Smooth muscle cell of the umbilical artery (primary cell): ENCODE measurements around the gene TEX54. TPM values are rescaled to one million over a fixed set of nuclear protein-coding genes. Genes with fewer than 3 reads are reported as not detected.

Experiments used
- total RNA-seq: library from RNA; depleted of rRNA; stranded (reverse); fragments of >200 nt; gene quantifications from 2 replicates; pipeline ENCODE4 v1.2.3, GENCODE V29; 2014

Gene TEX54
- not detected in 2 replicates for total RNA-seq

DNA sequence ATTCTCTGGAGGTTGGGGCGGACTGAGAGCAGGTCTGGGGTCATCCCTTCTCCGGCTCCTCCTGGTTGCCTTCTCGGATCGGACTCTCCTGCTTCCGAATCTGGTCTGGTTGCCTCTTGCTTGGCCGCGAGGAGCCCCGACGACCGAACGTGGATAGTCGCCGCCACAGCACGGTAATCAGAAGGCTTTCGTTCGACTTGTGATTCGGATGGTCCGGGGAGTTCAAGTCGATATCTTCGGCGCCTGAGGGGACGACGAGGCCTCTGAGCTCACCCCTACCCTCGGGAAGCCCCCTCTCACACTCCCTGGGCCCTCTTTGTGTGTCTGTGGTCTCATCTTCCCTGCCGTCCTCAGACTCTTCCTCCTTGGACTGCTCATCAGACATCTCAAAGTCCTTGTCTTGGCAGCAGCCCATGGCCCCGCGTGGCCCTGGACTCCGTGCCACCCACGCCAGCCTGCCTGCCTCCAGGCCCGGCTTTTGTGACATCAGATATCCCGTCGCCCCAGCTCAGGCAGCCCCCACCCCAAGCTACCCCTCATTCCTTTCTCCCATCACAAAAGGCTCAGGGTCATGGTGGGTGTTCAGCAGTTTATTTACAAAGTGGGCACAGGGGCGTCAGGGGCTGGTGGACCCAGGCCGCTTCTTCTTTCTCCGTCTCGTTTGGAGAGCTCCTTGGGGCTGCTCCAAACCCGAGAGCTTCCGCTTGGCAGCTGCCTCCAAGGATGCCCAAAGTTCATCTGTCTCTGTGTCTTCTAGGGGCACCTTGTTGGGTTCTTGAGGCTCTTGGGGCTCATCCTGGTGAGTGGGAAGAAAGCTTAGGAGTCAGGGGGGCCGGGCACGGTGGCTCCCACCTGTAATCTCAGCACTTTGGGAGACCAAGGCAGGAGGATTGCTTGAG, at the start of gene TEX54:
Gene TEX54, minus strand, starts transcription at position 506 of the 899 bp plus-strand sequence.

DNA sequence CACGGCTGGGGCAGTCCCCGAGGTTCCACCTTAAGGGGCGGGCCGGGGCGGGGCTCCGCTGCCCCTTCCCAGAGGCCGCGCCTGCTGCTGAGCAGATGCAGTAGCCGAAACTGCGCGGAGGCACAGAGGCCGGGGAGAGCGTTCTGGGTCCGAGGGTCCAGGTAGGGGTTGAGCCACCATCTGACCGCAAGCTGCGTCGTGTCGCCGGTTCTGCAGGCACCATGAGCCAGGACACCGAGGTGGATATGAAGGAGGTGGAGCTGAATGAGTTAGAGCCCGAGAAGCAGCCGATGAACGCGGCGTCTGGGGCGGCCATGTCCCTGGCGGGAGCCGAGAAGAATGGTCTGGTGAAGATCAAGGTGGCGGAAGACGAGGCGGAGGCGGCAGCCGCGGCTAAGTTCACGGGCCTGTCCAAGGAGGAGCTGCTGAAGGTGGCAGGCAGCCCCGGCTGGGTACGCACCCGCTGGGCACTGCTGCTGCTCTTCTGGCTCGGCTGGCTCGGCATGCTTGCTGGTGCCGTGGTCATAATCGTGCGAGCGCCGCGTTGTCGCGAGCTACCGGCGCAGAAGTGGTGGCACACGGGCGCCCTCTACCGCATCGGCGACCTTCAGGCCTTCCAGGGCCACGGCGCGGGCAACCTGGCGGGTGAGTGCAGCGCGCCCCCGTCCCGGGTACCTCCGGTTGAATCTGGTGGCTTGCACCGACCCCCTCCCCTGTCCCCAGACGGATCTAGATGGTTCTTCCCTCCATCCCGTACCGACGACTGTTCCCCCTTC, 48.4 kb upstream of the TEX54 start, which contains the start of gene SLC3A2:
Gene SLC3A2, plus strand, starts transcription at position 94 of the 776 bp plus-strand sequence. Its CDS starts 128 bp downstream, at position 222.

DNA sequence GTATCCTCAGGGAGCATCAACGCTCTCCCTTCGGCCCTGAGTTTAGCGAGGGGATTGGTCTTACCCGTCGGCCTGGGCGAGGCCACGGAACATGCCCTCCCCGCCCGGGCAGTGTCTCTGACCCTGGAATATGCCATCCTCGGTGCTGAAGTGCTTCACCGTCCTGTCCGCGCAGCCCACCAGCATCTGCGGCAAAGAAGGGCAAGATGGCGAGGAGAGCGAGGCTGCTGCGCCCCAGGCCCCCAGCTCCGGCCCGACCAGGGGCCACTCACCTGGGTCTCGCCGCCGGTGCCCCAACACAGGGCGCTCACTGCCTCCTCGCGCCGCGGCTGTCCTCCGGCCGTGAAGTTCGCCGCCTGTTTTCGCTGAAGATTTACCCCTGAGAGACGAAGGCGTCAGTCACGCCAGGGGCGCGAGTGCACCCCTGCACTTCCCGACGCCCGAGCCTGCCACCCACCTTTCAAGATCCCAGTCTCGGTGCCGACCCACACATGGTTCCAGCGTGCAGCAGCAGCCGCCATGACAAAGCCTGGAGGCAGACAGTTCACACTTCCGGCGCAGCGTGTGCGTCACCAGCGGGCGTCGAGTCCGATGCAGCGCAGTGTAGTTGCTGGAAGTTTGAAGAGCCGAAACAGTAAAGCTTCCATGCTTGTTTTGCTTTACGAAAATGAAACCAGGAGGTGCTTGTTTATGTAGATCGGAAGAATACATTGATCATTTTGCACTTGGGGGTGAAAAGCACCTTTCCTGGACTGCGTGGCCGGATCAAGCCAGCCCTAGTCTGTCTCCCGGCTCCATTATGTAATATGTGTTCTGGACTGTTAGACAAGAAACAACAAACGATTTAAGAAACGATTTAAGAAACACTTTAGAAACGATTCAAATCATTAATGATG, 6.7 kb upstream of the TEX54 start, which contains the start of gene WDR74:
Gene WDR74, minus strand, starts transcription at position 541 of the 896 bp plus-strand sequence. Its CDS starts 20 bp downstream, at position 521.

DNA sequence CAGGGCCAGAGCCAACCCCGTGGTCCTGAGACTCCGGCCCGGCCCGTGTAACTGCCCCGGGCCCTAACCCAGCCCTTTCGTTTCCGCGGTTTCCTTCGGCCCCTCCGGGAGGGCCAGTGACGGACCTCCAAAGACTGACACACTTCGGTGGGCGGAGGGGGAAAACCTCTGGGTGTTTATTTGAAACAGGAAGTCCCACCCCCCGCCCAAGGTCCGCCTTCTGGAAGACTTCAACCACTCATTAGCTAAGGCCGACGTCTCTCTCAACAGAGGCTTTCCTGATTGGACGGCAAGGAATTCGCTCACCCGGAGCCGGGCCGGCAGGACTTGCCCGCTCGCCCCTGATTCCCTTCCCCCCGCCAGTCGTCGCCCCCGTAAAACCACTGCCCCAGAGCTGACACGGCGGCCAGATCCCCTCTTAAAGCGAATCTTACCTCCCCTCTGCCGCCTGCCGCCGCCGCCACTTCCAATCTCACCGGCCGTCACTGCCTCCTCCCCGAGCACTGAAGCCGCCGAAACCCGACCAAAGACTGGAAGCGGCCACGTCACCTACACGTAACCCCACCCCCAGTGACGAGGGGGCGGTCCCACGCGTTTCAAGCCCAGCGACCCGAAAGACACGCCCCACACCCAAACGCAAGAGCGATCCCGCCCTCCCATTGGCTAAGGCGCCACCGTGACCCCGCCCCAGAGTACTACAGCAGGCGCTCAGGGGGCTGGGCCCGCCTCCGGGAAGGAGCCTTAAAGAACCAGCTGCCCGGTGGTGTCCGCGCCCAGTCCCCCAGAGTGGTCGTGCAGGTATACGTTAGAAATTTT, 913 bp downstream of the TEX54 start, which contains the start of gene STX5:
Gene STX5, minus strand, starts transcription at position 532 of the 816 bp plus-strand sequence. CDS start 808 bp downstream, outside the sequence.

DNA sequence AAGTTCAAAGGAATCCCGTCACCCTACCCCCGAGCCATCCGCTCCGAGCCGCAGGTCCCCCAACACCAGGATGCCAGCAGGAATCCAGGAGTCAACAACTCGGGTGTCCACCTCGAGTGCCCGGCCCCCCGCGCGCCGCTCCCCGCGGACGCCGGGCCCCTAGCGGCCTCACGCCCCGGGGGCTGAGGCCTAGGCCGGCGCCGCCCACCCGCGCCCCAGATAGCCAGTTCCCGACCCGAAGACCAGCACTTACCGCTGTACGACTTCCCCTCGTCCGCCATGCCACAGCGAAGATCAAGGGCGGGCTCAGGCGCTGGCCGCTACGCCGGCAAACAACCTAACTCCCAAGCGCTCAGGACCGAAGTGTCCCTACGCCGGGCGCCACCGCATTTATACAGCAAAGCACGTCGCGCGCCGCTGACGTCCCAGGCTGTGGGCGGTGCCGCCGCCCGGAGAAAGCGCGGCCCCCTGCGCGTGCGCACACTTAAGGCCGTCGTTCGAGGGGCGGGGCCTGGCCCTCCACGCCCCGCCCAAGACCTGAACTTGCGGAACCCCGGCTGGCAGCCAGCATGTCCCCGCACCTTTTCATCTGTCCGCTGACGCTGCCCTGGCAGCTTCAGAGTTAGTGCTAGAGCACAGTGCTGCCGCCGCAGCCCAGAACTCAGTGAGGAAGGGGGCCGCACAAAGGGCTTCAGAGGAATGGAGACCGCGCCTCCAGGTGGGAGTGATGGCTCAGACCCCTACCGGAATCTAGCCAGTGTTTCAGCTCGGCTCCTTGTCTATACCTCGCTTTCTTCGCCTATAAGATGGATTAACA, 27.4 kb downstream of the TEX54 start, which contains the start of gene NXF1:
Gene NXF1, minus strand, starts transcription at position 365 of the 817 bp plus-strand sequence. Its CDS starts 84 bp downstream, at position 281.

DNA sequence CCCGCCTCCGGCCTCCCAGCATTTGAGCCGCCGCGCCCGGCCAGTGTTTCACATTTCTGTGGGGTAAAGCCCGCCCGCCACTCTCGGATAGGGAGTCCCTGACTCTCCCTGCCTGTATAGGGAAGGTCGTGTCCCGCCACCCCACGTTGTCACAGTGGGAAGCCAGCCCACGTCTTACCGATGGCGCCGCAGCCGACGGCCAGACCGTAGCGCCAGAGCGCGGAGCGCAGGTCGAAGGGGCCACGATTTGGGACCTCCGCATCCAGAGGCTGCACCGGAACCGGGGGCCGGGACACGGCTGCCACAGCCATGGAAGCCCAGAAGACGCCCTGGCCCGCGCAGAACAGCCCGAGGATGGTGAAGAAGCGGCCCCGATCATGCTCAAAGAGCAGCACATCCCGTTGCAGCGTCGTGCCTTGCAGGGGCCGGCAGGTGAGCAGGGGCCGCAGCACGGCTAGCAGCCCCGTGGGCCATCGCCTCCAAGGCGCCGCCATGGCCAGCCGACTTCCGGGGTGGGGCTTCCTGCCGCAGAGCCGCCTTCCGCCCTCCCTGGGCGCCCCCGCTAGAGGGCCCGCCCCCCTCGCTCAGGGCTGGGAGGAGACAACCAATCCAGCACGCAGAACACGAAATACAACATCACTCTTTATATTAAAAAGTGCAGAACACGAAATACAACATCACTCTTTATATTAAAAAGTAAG, 41.0 kb downstream of the TEX54 start, which contains the start of gene TMEM223:
Gene TMEM223, minus strand, starts transcription at position 506 of the 701 bp plus-strand sequence. Its CDS starts 12 bp downstream, at position 494.

DNA sequence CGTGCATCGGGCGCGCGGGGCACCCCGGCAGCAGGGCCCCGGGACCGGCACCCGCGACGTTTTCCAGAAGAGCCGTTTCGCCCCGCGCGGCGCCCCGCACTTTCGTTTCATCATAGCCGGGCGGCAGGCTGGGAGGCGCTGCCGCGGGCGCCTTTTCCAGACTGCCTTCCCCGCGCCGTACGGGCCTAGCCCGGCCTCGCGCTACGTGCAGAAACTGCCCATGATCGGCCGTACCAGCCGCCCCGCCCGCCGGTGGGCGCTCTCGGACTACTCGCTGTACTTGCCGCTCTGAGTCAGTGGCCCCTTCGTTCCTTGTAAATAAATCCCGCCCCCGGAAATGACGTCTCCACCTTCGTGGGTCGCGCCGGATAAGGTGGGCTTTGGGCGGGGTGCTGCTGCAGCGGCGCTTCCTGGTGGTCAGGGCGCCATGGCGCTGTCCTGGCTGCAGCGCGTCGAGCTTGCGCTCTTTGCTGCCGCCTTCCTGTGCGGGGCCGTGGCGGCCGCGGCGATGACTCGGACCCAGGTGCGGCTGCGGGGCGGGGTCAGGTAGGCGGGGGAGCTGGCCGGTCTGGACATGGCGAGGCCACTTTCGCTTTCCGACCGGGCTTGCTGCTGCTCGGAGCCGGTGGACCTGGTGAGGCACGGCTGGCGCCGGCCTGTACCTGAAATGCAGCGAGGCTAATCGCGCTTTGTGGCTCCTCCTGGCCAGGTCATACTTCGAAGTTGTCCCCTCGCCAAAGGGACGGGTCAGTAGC, 45.5 kb downstream of the TEX54 start, which contains the start of gene TMEM179B:
Gene TMEM179B, plus strand, starts transcription at position 398 of the 755 bp plus-strand sequence. Its CDS starts 30 bp downstream, at position 428.

Other genes starting within 250 kb of the TEX54 start
- gene TUT1, start 241.3 kb downstream of the TEX54 start, total RNA-seq: 6.5 and 10.7 TPM in 2 replicates
- gene MTA2, start 231.0 kb downstream of the TEX54 start, total RNA-seq: 92.3 and 107 TPM in 2 replicates
- 24.5 and 24.6 TPM in 2 replicates for gene EML3, start 220.1 kb downstream of the TEX54 start, total RNA-seq
- 2.5 and 3.9 TPM in 2 replicates for gene ROM1, start 219.6 kb downstream of the TEX54 start, total RNA-seq
- 61.5 and 63.5 TPM in 2 replicates for gene B3GAT3, start 210.9 kb downstream of the TEX54 start, total RNA-seq
- 505 and 539 TPM in 2 replicates for gene GANAB, start 186.2 kb downstream of the TEX54 start, total RNA-seq
- gene INTS5, start 179.5 kb downstream of the TEX54 start, total RNA-seq: 19.6 and 27.1 TPM in 2 replicates
- gene C11orf98, start 167.6 kb downstream of the TEX54 start, total RNA-seq: 17.2 and 17.9 TPM in 2 replicates
- gene CSKMT, start 167.5 kb downstream of the TEX54 start, total RNA-seq: 3.5 and 7.4 TPM in 2 replicates
- 3.8 and 6.8 TPM in 2 replicates for gene UQCC3, start 161.2 kb downstream of the TEX54 start, total RNA-seq
- 4.5 and 4.6 TPM in 2 replicates for gene LBHD1, start 160.6 kb downstream of the TEX54 start, total RNA-seq
- 77.0 and 96.5 TPM in 2 replicates for gene UBXN1, start 153.8 kb downstream of the TEX54 start, total RNA-seq
- gene LRRN4CL, start 143.3 kb downstream of the TEX54 start, total RNA-seq: 0.23 and 0.59 TPM in 2 replicates
- 41.1 and 119 TPM in 2 replicates for gene BSCL2, start 125.4 kb downstream of the TEX54 start, total RNA-seq
- gene GNG3, start 125.2 kb downstream of the TEX54 start, total RNA-seq: not detected in 2 replicates
- gene HNRNPUL2, start 105.4 kb downstream of the TEX54 start, total RNA-seq: 14.3 and 18.0 TPM in 2 replicates
- gene TTC9C, start 104.4 kb downstream of the TEX54 start, total RNA-seq: 29.4 and 32.7 TPM in 2 replicates
- 8.2 and 11.9 TPM in 2 replicates for gene ZBTB3, start 78.7 kb downstream of the TEX54 start, total RNA-seq
- gene POLR2G, start 71.3 kb downstream of the TEX54 start, total RNA-seq: 39.2 and 59.7 TPM in 2 replicates
- gene TAF6L, start 61.4 kb downstream of the TEX54 start, total RNA-seq: 15.6 and 23.8 TPM in 2 replicates
- gene TMEM179B, start 45.4 kb downstream of the TEX54 start, total RNA-seq: 28.9 and 42.5 TPM in 2 replicates
- 16.1 and 22.6 TPM in 2 replicates for gene TMEM223, start 40.8 kb downstream of the TEX54 start, total RNA-seq
- gene NXF1, start 27.4 kb downstream of the TEX54 start, total RNA-seq: 21.1 and 49.2 TPM in 2 replicates
- 35.9 and 36.6 TPM in 2 replicates for gene STX5, start 790 bp downstream of the TEX54 start, total RNA-seq
- 36.8 and 53.0 TPM in 2 replicates for gene WDR74, start 6.7 kb upstream of the TEX54 start, total RNA-seq
- gene SLC3A2, start 48.1 kb upstream of the TEX54 start, total RNA-seq: 121 and 217 TPM in 2 replicates
- not detected in 2 replicates for gene CHRM1, start 88.5 kb upstream of the TEX54 start, total RNA-seq
- gene SLC22A6, start 152.1 kb upstream of the TEX54 start, total RNA-seq: not detected in 2 replicates
- gene SLC22A8, start 183.0 kb upstream of the TEX54 start, total RNA-seq: not detected in 2 replicates